SK-N-SH (cell line): ENCODE measurements around the gene PIP4K2C.
"Not testable (repeated sequence)": the region's sequence is repeated elsewhere in the genome, so short reads cannot be mapped to it uniquely, and the experiment has no call there.

Source experiments
- ELF1 ChIP-seq: IDR thresholded peaks from 2 replicates; pipeline ENCODE4 v1.4.0; 2012
- EP300 ChIP-seq, 2 experiments: IDR thresholded peaks; 2 replicates each; pipeline versions ENCODE4 v1.4.0 to v1.6.1; 2012; ENCODE audit warnings: borderline replicate concordance in 1 of 2, low read depth in 1 of 2, low read length in 1 of 2
- FOXJ3 ChIP-seq: sonication (generic); formaldehyde crosslinking; IDR thresholded peaks from 2 replicates; pipeline ENCODE4 v1.5.1; 2020; ENCODE audit warnings: mild to moderate bottlenecking, missing genetic modification reagents
- MEF2A ChIP-seq: IDR thresholded peaks from 2 replicates; pipeline ENCODE4 v1.4.0; 2012; ENCODE audit warnings: low read depth, borderline replicate concordance
- NFIC ChIP-seq: IDR thresholded peaks from 2 replicates; pipeline ENCODE4 v1.4.0; 2012; ENCODE audit warnings: borderline replicate concordance
- POLR2AphosphoS5 ChIP-seq: IDR thresholded peaks from 2 replicates; pipeline ENCODE4 v1.6.1; 2012; ENCODE audit warnings: low read depth, low read length
- RAD21 ChIP-seq: IDR thresholded peaks from 2 replicates; pipeline ENCODE4 v1.6.1; 2012; ENCODE audit warnings: mild to moderate bottlenecking, low read length
- RFX5 ChIP-seq: IDR thresholded peaks from 2 replicates; pipeline ENCODE4 v1.6.1; 2012; ENCODE audit warnings: mild to moderate bottlenecking, improper control_type of control experiment, low read length
- TAF1 ChIP-seq: IDR thresholded peaks from 2 replicates; pipeline ENCODE4 v1.6.1; 2012; ENCODE audit warnings: low read depth, mild to moderate bottlenecking, low read length, moderate library complexity, borderline replicate concordance
- TCF12 ChIP-seq: IDR thresholded peaks from 2 replicates; pipeline ENCODE4 v1.4.0; 2012
- USF2 ChIP-seq: fragments of 150-350 bp; IDR thresholded peaks from 2 replicates; pipeline ENCODE4 v1.6.1; 2017; ENCODE audit warnings: antibody characterized with exemption, low read length, low read depth, borderline replicate concordance
- TF ChIP-seq, protein P1 (sequence below): fragments of 200-600 bp; sonication (generic); IDR thresholded peaks from 2 replicates; pipeline ENCODE4 v1.6.1; 2017; ENCODE audit warnings: antibody characterized with exemption, mild to moderate bottlenecking, moderate library complexity
- TF ChIP-seq, protein P2 (sequence below): IDR thresholded peaks from 2 replicates; pipeline ENCODE4 v1.6.1; 2012; ENCODE audit warnings: mild to moderate bottlenecking, low read depth, low read length, moderate library complexity
- TF ChIP-seq, protein P3 (sequence below): IDR thresholded peaks from 2 replicates; pipeline ENCODE4; 2012

DNA sequence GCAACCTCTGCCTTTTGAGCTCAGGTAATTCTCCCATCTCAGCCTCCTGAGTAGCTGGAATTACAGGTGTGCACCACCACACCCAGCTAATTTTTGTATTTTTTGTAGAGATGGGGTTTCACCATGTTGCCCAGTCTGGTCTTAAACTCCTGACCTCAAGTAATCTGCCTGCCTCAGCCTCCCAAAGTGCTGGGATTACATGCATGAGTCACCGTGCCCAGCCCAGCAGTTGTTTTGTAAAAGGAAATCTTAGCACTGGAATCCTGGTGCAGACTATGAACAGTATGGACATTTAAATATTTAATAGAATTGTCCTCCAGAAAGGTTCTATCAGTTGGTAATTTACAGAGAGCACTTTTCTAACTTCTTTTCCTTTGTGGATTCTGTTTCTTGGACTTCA lies 29.9 kb upstream of the PIP4K2C start:
- TF ChIP-seq, protein P1, sequence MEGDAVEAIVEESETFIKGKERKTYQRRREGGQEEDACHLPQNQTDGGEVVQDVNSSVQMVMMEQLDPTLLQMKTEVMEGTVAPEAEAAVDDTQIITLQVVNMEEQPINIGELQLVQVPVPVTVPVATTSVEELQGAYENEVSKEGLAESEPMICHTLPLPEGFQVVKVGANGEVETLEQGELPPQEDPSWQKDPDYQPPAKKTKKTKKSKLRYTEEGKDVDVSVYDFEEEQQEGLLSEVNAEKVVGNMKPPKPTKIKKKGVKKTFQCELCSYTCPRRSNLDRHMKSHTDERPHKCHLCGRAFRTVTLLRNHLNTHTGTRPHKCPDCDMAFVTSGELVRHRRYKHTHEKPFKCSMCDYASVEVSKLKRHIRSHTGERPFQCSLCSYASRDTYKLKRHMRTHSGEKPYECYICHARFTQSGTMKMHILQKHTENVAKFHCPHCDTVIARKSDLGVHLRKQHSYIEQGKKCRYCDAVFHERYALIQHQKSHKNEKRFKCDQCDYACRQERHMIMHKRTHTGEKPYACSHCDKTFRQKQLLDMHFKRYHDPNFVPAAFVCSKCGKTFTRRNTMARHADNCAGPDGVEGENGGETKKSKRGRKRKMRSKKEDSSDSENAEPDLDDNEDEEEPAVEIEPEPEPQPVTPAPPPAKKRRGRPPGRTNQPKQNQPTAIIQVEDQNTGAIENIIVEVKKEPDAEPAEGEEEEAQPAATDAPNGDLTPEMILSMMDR: not testable (repeated sequence)
- TF ChIP-seq, protein P2, sequence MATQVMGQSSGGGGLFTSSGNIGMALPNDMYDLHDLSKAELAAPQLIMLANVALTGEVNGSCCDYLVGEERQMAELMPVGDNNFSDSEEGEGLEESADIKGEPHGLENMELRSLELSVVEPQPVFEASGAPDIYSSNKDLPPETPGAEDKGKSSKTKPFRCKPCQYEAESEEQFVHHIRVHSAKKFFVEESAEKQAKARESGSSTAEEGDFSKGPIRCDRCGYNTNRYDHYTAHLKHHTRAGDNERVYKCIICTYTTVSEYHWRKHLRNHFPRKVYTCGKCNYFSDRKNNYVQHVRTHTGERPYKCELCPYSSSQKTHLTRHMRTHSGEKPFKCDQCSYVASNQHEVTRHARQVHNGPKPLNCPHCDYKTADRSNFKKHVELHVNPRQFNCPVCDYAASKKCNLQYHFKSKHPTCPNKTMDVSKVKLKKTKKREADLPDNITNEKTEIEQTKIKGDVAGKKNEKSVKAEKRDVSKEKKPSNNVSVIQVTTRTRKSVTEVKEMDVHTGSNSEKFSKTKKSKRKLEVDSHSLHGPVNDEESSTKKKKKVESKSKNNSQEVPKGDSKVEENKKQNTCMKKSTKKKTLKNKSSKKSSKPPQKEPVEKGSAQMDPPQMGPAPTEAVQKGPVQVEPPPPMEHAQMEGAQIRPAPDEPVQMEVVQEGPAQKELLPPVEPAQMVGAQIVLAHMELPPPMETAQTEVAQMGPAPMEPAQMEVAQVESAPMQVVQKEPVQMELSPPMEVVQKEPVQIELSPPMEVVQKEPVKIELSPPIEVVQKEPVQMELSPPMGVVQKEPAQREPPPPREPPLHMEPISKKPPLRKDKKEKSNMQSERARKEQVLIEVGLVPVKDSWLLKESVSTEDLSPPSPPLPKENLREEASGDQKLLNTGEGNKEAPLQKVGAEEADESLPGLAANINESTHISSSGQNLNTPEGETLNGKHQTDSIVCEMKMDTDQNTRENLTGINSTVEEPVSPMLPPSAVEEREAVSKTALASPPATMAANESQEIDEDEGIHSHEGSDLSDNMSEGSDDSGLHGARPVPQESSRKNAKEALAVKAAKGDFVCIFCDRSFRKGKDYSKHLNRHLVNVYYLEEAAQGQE: not testable (repeated sequence)
- not testable (repeated sequence) for TF ChIP-seq FOXJ3 (CRISPR knock-in tag); RFX5; USF2; TAF1; POLR2AphosphoS5; EP300 (IDR thresholded peaks at IDR 0.05; ENCODE audit: borderline replicate concordance in 1 of 2, low read depth in 1 of 2, low read length in 1 of 2); NFIC; TCF12; RAD21; MEF2A; ELF1
- TF ChIP-seq, protein P3, sequence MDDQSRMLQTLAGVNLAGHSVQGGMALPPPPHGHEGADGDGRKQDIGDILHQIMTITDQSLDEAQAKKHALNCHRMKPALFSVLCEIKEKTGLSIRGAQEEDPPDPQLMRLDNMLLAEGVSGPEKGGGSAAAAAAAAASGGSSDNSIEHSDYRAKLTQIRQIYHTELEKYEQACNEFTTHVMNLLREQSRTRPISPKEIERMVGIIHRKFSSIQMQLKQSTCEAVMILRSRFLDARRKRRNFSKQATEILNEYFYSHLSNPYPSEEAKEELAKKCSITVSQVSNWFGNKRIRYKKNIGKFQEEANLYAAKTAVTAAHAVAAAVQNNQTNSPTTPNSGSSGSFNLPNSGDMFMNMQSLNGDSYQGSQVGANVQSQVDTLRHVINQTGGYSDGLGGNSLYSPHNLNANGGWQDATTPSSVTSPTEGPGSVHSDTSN: not testable (repeated sequence)
